KMS-11 (cell line): ENCODE data around the gene SND1.

Experiments used
- H2AFZ ChIP-seq: fragments of 200-600 bp; sonication (generic); 2 replicates; pipeline ENCODE4 v1.6.1; 2016; ENCODE audit warnings: antibody characterized with exemption, mixed run types, low read depth
- H3K27ac ChIP-seq: fragments of 200-600 bp; sonication (generic); 2 replicates; pipeline ENCODE4 v1.6.1; 2016; ENCODE audit warnings: mild to moderate bottlenecking, mixed run types
- H3K27me3 ChIP-seq: fragments of 200-600 bp; sonication (generic); 2 replicates; pipeline ENCODE4 v1.6.1; 2017; ENCODE audit warnings: mild to moderate bottlenecking, low read depth, mixed run types, moderate library complexity; ENCODE audit not compliant: insufficient read depth
- H3K36me3 ChIP-seq: fragments of 200-600 bp; sonication (generic); 2 replicates; pipeline ENCODE4 v1.6.1; 2017; ENCODE audit warnings: mild to moderate bottlenecking, mixed run types; ENCODE audit not compliant: insufficient read depth
- H3K4me1 ChIP-seq: fragments of 200-600 bp; sonication (generic); 2 replicates; pipeline ENCODE4 v1.6.1; 2016; ENCODE audit warnings: mild to moderate bottlenecking, low read depth, mixed run types; ENCODE audit not compliant: poor library complexity, severe bottlenecking
- H3K4me2 ChIP-seq: fragments of 200-600 bp; sonication (generic); 2 replicates; pipeline ENCODE4 v1.7.0; 2016; ENCODE audit warnings: mild to moderate bottlenecking, mixed run types
- H3K4me3 ChIP-seq: fragments of 200-600 bp; sonication (generic); IDR thresholded peaks from 2 replicates; pipeline ENCODE4 v1.6.1; 2017; ENCODE audit warnings: low read depth, low read length, mixed read lengths; ENCODE audit not compliant: insufficient read depth
- H3K79me2 ChIP-seq: fragments of 200-600 bp; sonication (generic); 2 replicates; pipeline ENCODE4 v1.6.1; 2016; ENCODE audit warnings: low read depth, mixed run types; ENCODE audit not compliant: insufficient read depth
- H3K9ac ChIP-seq: fragments of 200-600 bp; sonication (generic); 2 replicates; pipeline ENCODE4 v1.6.1; 2016; ENCODE audit warnings: mild to moderate bottlenecking, mixed run types
- H4K20me1 ChIP-seq: fragments of 200-600 bp; sonication (generic); 2 replicates; pipeline ENCODE4 v1.6.1; 2016; ENCODE audit warnings: mild to moderate bottlenecking, mixed run types; ENCODE audit not compliant: insufficient read depth
- TF ChIP-seq, protein P1 (sequence below): fragments of 200-600 bp; sonication (generic); conservative IDR thresholded peaks from 2 replicates; pipeline ENCODE4 v1.6.1; 2017; ENCODE audit warnings: low read depth, mild to moderate bottlenecking, antibody characterized with exemption, low read length, moderate library complexity, mixed read lengths

The SND1 gene

DNA sequence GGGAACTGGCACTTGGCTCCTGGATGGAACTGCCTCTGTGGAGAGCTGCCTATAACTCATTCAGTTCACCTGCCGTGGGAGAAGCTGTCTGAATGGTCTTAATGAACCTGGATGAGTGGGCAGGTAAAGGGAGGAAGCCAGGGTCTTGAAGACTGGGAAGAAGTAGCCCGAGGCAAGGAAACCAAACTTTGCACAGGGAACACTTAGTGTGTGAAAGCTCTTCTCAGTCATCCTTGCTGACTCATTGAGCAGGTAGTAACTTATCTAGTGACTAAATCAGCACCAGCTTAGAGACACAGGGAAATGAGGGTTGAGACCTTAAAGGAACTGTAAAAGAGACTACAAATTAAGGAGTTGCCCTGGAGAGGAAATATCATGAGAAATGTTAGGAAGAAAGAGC lies 369.4 kb downstream of the SND1 start:
- Histone ChIP-seq H3K9ac (no peak overlapping the region), H2AFZ (no peak overlapping the region), H3K4me1 (no peaks in the 10 kb centered on the region), H3K36me3 (no peaks in the 10 kb centered on the region), H3K27me3 (no peaks in the 10 kb centered on the region), H4K20me1 (no peaks in the 10 kb centered on the region), H3K79me2 (no peaks in the 10 kb centered on the region), H3K27ac (no peak overlapping the region), H3K4me2 (no peak overlapping the region), H3K4me3 (no peak overlapping the region)
- TF ChIP-seq, protein P1, sequence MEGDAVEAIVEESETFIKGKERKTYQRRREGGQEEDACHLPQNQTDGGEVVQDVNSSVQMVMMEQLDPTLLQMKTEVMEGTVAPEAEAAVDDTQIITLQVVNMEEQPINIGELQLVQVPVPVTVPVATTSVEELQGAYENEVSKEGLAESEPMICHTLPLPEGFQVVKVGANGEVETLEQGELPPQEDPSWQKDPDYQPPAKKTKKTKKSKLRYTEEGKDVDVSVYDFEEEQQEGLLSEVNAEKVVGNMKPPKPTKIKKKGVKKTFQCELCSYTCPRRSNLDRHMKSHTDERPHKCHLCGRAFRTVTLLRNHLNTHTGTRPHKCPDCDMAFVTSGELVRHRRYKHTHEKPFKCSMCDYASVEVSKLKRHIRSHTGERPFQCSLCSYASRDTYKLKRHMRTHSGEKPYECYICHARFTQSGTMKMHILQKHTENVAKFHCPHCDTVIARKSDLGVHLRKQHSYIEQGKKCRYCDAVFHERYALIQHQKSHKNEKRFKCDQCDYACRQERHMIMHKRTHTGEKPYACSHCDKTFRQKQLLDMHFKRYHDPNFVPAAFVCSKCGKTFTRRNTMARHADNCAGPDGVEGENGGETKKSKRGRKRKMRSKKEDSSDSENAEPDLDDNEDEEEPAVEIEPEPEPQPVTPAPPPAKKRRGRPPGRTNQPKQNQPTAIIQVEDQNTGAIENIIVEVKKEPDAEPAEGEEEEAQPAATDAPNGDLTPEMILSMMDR = no peak

DNA sequence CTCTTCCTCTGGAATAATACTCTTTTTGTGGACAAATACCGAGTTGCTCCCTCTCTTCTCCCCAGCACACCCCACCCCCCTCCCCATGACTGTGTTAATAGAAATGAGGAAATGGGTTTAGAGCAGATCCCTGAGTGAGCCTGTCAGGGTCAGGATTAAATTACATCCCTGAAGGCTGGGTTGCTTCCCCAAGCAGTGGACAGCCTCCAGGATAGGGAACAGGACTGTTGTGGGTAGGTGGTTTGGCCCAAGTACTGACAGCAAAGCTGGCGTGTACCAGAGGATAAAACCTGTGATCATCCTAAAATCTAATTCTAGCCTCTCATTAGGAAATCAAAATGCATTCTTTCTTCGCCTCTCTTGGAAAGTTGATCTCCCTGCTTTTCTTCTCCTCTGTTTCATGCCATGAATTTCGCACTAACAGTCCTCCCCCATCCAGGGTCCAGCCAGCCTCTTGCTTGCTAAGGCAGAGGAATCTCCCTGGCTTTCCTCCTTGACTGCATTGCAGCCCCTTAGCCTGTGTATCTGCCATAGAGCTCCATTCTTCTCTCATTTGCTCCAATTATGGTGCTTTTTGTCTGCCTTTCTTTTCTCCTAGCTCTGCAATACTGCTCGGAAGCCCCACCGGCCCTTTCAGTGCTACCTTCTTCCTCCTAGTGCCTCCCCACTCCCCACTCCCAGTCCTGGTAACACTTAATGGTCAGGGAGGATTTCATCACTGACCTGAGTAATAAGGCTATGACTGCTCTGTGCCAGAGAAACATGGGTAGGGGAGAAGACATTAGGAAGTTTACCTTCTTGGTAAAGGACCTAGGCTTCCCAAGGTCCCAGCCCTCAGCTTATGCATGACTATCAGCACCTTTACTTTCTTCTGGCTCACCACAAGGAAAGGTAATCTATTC lies 370.9 kb downstream of the SND1 start:
- Histone ChIP-seq H2AFZ (no peak overlapping the region), H3K27ac (no peak overlapping the region), H3K4me2 (no peak overlapping the region), H3K27me3 (no peaks in the 10 kb centered on the region), H3K79me2 (no peaks in the 10 kb centered on the region), H3K4me1 (no peaks in the 10 kb centered on the region), H3K9ac (no peak overlapping the region), H3K36me3 (no peaks in the 10 kb centered on the region), H3K4me3 (no peak overlapping the region), H4K20me1 (no peaks in the 10 kb centered on the region)
- TF ChIP-seq, protein P1 = no peak

DNA sequence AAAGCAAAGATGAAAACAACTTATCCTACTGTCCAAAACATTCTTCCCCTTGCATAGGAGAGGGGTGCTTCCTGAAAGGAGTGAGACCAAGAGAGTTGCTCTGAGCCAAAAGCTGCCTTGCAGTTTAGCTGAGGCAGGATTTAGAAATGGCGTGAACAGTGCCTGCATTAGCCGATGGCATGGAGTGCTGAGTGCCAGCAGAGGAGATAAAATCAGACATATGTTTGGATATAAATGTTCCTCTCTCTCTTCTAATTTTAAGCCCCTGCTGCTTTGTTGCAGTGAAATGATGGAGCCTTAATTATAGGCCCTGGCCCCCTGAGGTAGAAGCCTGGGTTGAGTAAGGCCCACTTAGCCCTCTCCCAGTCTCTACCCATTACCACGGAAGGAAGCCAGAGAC lies 372.2 kb downstream of the SND1 start:
- Histone ChIP-seq H3K4me2 (no peak overlapping the region), H4K20me1 (no peaks in the 10 kb centered on the region)

DNA sequence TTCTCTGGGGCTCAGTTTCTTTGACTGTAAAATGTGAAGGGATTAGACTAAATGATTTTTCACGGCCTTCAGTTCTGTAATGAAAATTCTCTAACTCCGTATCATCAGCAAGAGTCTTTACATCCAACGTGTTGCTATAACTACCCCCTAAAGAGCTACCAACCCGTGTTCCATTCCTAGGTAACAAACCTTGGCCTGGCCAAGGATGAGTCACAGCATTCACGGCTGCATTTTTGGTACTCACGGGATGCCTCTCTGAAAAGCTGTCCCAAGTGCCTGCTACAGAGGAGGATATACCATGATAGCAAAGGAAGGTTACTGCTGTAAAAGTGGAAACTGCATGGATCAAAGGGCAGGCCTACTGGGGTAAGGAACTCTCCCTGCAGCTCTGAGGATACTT lies 373.4 kb downstream of the SND1 start:
- Histone ChIP-seq H3K9ac (no peak overlapping the region), H4K20me1 (no peaks in the 10 kb centered on the region), H3K4me2 (no peak overlapping the region), H3K36me3 (no peaks in the 10 kb centered on the region; the same call in 1 of the 2 replicates), H3K27me3 (no peaks in the 10 kb centered on the region), H3K4me1 (no peaks in the 10 kb centered on the region), H2AFZ (no peak overlapping the region), H3K4me3 (no peak overlapping the region), H3K27ac (no peak overlapping the region), H3K79me2 (no peaks in the 10 kb centered on the region)
- TF ChIP-seq, protein P1 = no peak

More for the DNA sequence above, 372.2 kb downstream of the SND1 start:
- H3K4me1 ChIP-seq = no peaks in the 10 kb centered on the region
- TF ChIP-seq, protein P1 = no peak
- H3K27ac ChIP-seq = no peak overlapping the region
- no peaks in the 10 kb centered on the region for H3K27me3 ChIP-seq
- H3K36me3 ChIP-seq = no peaks in the 10 kb centered on the region; the same call in 1 of the 2 replicates
- H3K79me2 ChIP-seq = no peaks in the 10 kb centered on the region
- H2AFZ ChIP-seq = no peak overlapping the region
- H3K4me3 ChIP-seq = no peak overlapping the region
- no peak overlapping the region for H3K9ac ChIP-seq
